ENCODE measurements around the gene PLCXD1. TPM values are rescaled to one million over a fixed set of nuclear protein-coding genes. Genes with fewer than 3 reads are reported as not detected.
"Not testable (repeated sequence)": the region's sequence is repeated elsewhere in the genome, so short reads cannot be mapped to it uniquely, and the experiment has no call there.

Gene PLCXD1
- total RNA-seq, 4 donors from 2014 or later, result 1.1 to 8.8 (median 6.0) TPM

DNA sequence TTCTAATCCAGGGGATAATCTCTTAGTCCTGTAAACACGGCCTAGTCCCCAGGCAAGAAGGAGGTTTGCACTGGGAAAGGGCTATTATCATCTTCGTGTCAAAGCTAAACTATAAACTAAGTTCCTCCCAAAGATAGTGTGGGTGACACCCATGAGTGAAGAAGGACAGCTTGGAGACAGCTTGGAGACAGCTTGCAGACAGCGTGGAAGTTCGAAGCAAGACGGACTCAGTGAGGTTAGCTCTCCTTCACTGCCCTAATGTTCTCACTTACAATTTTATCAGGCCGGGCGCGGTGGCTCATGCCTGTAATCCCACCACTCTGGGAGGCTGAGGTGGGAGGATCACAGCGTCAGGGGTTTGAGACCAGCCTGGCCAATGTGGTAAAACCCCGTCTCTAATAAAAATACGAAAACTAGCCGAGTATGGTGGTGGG, 19.2 kb upstream of the PLCXD1 start:
- Histone ChIP-seq H3K36me3 (no peaks in the 10 kb centered on the region), H3K27ac (no peak overlapping the region), H3K27me3 (peaks cover 13% of the 10 kb centered on the region), H3K9me3 (no peaks in the 10 kb centered on the region), H3K4me3 (no peak overlapping the region), H3K4me1 (peaks cover 0 to 4% (median 0%) of the 10 kb centered on the region in 3 donors)
- TF ChIP-seq, protein P1, sequence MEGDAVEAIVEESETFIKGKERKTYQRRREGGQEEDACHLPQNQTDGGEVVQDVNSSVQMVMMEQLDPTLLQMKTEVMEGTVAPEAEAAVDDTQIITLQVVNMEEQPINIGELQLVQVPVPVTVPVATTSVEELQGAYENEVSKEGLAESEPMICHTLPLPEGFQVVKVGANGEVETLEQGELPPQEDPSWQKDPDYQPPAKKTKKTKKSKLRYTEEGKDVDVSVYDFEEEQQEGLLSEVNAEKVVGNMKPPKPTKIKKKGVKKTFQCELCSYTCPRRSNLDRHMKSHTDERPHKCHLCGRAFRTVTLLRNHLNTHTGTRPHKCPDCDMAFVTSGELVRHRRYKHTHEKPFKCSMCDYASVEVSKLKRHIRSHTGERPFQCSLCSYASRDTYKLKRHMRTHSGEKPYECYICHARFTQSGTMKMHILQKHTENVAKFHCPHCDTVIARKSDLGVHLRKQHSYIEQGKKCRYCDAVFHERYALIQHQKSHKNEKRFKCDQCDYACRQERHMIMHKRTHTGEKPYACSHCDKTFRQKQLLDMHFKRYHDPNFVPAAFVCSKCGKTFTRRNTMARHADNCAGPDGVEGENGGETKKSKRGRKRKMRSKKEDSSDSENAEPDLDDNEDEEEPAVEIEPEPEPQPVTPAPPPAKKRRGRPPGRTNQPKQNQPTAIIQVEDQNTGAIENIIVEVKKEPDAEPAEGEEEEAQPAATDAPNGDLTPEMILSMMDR (IDR thresholded peaks at IDR 0.05), result no peak
- TF ChIP-seq POLR2A (IDR thresholded peaks at IDR 0.05) (no peak), POLR2AphosphoS5 (IDR thresholded peaks at IDR 0.05) (no peak), EP300 (IDR thresholded peaks at IDR 0.05) (no peak)
- ATAC-seq, result no peak
- 53 to 66% methylated on average over 7 to 8 of the region's 12 CpGs for WGBS, 2 donors (ENCODE audit: low coverage in 1 of 2)

DNA sequence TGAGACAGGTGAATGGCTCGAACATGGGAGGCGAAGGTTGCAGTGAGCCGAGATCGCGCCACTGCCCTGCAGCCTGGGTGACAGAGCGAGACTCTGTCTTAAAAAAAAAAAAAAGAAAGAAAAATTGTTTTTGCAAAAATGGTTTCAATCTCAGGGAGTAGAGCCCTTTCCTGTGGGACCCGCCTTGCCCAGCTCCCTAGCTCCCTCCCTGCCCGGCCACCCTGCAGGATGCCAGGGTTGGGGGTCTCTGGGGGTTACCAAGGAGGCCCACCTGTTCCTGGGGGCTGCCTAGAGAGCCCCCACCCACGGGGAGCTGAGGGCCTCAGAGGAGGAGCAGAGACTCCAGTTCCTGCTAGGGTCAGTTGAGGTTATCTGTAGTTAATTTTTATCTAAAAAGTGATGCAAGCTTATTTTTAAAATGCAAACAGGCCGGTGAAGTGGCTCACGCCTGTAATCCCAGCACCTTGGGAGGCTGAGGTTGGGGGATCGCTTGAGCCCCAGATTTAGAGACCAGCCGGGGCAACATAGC, 18.7 kb upstream of the PLCXD1 start:
- Histone ChIP-seq H3K27ac (no peak overlapping the region), H3K4me3 (no peak overlapping the region), H3K27me3 (peaks cover 13% of the 10 kb centered on the region), H3K4me1 (peaks cover 0 to 4% (median 0%) of the 10 kb centered on the region in 3 donors), H3K36me3 (no peaks in the 10 kb centered on the region), H3K9me3 (no peaks in the 10 kb centered on the region)
- ATAC-seq, result no peak
- TF ChIP-seq, protein P1 (IDR thresholded peaks at IDR 0.05), result no peak
- TF ChIP-seq EP300 (IDR thresholded peaks at IDR 0.05), result no peak
- TF ChIP-seq POLR2A (IDR thresholded peaks at IDR 0.05), result no peak
- no peak for TF ChIP-seq POLR2AphosphoS5 (IDR thresholded peaks at IDR 0.05)
- WGBS, 2 donors (ENCODE audit: low coverage in 1 of 2), result 84 to 90% methylated on average over 7 to 11 of the region's 13 CpGs

DNA sequence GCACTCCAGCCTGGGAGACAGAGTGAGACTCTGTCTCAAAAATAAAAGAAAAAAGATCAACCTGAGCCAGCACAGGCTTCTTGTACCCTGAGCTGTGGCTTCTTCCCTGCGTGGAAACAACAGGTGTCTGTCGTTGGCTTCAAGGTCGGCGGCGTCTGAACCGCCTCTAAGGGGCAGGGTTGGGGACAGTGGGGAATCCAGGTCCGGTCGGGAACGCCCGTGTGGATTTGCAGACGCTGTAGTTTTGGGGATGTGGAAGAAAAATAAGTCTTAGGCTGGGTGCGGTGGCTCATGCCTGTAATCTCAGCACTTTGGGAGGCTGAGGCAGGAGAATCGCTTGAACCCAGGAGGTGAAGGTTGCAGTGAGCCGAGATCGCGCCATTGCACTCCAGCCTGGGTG, 17.2 kb upstream of the PLCXD1 start:
- H3K4me1 ChIP-seq, H3K9me3 ChIP-seq, H3K27ac ChIP-seq, H3K27me3 ChIP-seq, H3K36me3 ChIP-seq, H3K4me3 ChIP-seq, ATAC-seq: not testable (repeated sequence)
- WGBS, 2 donors (ENCODE audit: low coverage in 1 of 2), result 80 to 89% methylated on average over 2 to 14 of the region's 16 CpGs

DNA sequence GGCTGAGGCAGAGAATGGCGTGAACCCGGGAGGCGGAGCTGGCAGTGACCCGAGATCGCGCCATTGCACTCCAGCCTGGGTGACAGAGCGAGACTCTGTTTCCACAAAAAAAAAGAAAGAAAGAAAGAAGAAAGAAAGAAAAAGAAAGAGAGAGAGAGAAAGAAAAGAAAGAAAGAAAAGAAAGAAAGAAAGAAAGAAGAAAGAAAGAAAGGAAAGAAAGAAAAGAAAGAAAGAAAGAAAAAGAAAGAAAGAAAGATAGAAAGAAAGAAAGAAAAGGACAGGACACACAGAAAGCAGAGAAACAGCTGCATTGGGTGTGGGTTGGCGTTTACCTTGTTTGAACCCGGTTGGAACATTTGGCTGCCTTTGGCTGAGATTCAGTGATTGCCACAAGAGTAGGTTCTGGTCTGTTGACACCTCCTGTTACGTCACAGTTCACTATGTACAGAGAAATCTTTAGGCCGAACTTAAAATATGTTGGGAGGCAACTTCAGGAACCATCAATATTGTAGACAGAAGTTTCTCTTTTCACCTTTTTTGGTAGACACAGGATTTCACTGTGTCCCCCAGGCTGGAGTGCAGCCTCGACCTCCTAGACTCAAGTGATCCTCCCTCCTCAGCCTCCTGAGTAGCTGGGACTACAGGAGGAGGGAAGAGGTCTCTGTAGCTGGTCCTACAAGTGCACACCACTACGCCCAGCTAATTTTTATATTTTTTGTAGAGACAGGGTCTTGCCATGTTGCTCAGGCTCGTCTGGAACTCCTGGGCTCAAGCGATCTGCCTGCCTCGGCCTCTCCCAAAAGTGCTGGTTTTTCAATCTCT, 16.3 kb upstream of the PLCXD1 start:
- Histone ChIP-seq H3K4me3 (no peak overlapping the region), H3K27me3 (no peaks in the 10 kb centered on the region), H3K9me3 (no peaks in the 10 kb centered on the region), H3K36me3 (no peaks in the 10 kb centered on the region), H3K27ac (no peak overlapping the region), H3K4me1 (peaks cover 0 to 4% (median 0%) of the 10 kb centered on the region in 3 donors)
- TF ChIP-seq, protein P1 (IDR thresholded peaks at IDR 0.05), result no peak
- TF ChIP-seq EP300 (IDR thresholded peaks at IDR 0.05) (no peak), POLR2A (IDR thresholded peaks at IDR 0.05) (no peak), POLR2AphosphoS5 (IDR thresholded peaks at IDR 0.05) (no peak)
- no peak for ATAC-seq
- WGBS, 2 donors (ENCODE audit: low coverage in 1 of 2), result 75 to 80% methylated on average over 11 to 16 of the region's 16 CpGs

DNA sequence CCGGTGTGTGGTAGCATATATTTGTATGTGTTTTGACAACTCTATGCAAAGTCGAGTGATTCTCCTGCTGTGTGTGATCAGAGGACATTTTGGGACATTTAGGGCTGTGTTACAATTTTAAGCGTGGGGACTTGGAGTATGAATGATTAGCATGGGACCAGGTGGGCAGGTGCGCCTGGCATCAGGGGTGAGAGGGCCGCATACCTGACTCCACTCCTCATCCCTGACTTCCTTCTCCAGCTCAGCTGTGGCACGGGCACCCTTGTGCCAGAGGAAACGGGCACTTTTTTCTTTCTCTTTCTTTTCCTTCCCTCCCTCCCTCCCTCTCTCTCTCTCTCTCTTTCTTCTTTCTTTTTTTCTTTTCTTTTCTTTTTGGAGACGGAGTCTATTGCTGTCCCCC, 15.7 kb upstream of the PLCXD1 start:
- H3K9me3 ChIP-seq, result no peaks in the 10 kb centered on the region
- no peaks in the 10 kb centered on the region for H3K27me3 ChIP-seq
- ATAC-seq, result no peak
- peaks cover 0 to 4% (median 0%) of the 10 kb centered on the region in 3 donors for H3K4me1 ChIP-seq
- H3K4me3 ChIP-seq, result no peak overlapping the region
- no peak overlapping the region for H3K27ac ChIP-seq
- H3K36me3 ChIP-seq, result no peaks in the 10 kb centered on the region
- 82 to 85% methylated on average over 4 to 8 of the region's 8 CpGs for WGBS, 2 donors (ENCODE audit: low coverage in 1 of 2)
- TF ChIP-seq POLR2AphosphoS5 (IDR thresholded peaks at IDR 0.05) (no peak), EP300 (IDR thresholded peaks at IDR 0.05) (no peak), POLR2A (IDR thresholded peaks at IDR 0.05) (no peak)
- TF ChIP-seq, protein P1 (IDR thresholded peaks at IDR 0.05), result no peak
